ENCODE measurements around the gene TPSG1.

DNA sequence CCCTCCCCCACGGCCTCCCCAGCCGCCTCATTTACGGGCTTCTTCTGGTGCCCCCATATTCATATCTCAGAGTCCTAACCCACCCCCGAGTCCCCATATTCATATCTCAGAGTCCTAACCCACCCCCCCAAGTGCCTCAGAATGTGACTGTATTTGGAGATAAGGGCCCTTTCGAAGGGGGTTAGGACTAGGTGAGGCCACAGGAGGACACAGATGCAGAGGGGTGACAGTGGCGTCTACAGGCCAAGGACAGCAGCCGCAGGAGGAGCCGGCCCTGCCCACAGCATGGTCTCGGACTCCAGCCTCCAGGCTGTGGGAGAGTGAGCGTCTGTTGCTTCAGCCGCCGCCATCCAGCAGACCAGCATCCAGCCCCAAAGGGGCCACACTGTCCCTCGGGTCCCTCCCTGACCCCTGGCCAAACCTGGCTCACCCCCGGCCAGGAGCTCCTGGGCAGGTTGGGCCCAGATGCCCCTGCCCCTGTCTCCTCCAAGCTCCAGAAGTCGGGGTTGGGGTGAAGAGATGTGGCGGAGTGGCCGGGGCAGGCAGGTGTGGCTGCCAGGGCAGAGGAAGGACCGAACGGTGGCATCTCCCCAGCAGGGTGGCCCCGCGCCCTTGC lies 46.7 kb downstream of the TPSG1 start:
- TF ChIP-seq EZH2 (IDR thresholded peaks at IDR 0.05; ENCODE audit: borderline replicate concordance, low read length) = no peak
- TF ChIP-seq, protein P1, sequence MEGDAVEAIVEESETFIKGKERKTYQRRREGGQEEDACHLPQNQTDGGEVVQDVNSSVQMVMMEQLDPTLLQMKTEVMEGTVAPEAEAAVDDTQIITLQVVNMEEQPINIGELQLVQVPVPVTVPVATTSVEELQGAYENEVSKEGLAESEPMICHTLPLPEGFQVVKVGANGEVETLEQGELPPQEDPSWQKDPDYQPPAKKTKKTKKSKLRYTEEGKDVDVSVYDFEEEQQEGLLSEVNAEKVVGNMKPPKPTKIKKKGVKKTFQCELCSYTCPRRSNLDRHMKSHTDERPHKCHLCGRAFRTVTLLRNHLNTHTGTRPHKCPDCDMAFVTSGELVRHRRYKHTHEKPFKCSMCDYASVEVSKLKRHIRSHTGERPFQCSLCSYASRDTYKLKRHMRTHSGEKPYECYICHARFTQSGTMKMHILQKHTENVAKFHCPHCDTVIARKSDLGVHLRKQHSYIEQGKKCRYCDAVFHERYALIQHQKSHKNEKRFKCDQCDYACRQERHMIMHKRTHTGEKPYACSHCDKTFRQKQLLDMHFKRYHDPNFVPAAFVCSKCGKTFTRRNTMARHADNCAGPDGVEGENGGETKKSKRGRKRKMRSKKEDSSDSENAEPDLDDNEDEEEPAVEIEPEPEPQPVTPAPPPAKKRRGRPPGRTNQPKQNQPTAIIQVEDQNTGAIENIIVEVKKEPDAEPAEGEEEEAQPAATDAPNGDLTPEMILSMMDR (IDR thresholded peaks at IDR 0.05; ENCODE audit: low read length) = no peak
